NCI-H1417 treated with DMSO at 0.1 percent for 48 hours (cell line): ENCODE results near the gene RSPH9.

Experiments
- DNase-seq: peaks from one replicate; lab custom pipeline; 2025; lab: John Stamatoyannopoulos, UW

Gene RSPH9

DNA sequence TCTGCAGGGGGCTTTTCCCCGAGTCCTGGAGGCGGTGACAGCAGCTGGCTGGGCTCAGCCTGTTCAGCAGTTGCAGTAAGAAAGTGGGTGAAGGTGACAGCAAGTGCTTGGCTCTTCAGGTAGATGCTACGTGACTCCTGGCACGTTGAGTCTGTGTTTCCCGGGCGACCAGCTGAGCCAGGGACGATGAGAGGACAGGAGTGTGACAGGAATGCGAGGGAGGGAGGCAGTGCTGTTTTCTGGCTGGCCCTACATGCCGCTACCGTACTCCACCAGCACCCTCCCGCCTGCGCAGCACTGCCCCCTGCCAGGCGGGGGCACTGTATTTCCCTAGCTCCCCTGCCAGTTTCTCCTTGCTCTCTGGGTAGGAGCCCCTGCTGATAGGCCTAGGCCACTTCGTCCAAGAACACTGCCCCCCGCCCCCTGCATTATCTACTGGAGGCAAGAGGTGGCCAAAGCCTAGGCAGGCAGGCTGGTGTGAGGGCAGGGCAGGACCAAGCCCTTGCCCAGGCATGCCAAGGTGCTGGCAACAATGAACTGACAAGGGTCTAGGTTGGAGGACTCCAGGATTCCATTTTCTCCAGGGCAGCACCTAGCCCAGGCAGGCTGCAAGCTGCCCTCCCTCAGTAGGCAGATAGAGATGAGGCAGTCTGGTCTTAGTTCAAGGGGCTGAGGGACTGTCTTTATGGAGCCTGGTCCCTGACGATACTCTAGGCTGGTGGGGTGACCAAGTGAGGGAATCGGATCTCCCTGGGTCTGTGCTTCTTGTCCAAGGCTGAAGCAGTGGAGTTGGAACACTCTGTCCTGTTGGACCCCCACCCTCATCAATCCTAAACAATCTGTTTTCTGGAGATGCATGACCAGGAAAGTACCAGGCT, 23.6 kb downstream of the RSPH9 start:
- DNase-seq, result peak; percentile 23

DNA sequence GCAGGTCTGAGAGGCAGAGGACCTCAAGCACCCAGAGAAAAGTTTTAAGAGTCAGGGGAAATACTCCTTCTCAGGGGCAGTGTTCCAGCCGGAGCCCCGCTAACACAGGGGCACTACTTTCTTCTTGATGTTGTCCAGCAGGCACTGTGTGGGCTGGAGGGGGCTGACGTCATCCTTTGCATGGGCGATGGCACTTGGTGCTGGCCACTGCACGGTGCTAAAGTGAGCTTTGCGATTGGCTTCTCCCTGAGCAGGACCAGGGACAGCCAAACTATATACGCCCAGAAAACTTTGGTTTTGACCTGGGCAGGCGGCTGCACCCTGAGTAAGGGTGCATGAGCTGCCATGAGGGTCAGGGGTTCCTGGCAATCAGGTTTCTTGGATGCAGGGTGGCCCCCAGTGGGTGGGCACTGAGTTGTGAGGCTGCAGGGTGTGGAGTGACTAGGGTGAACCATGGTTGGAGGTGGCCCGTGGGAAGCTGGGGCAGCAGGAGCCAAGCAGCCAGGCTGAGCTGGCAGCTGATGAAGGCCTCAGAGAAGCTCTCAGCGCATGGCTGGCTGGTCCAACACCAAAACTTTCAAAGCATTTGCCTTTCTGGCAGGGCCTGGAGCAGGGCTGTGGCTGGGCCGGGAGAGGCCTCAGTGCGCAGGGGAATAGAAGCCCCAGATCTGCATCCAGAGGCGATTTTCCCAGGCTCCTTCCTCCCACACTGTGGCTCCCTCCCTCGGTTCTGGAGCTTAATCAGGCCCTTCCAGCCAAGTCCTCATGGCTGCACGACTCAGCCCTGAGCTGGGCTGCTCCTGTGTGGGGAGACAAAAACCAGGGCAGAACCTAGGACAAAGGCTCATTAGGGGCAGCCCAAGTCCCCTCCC, 24.4 kb downstream of the RSPH9 start:
- no peak for DNase-seq

DNA sequence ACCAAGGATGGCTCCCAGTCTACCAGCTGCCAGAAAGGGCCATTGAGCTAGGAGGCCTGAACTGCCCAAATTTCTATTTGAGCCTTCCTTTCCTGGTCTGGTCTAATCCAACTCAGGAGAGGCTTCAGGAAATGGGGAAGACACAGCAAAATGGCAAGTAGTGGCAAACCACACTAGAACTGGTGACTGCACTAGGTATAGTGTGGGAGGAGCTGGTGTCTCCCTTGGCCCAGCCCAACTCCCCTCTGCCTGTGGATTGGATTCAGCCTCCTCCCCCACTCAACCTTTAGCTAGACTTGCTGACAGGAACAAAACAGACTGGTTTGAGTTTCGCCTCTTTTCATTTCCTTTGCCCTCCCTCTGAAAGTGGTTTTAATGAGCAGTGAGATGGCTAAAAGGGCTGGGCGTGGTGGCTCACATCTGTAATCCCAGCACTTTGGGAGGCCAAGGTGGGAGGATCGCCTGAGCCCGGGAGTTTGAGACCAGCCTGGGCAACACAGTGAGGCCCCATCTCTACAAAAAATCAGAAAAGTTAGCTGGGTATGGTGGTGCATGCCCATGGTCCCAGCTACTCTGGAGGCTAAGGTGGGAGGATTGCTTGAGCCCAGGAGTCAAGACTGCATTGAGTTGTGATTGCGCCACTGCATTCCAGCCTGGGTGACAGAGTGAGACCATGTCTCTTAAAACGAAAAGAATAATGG, 25.2 kb downstream of the RSPH9 start:
- no peak for DNase-seq

DNA sequence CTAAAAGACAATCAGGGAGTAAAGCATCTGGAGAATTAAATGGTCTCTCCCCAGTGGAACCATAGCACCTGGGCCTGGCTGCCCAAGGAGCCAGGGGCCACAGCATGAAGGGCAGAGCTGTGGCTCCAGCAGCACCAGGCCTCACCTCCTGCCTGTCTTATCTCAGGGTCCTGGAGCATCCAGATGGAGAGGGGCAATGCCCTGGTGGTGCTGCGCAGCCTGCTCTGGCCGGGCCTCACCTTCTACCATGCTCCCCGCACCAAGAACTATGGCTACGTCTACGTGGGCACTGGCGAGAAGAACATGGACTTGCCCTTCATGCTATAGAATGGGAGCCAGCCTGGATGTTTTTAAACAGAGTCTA, 25.8 kb downstream of the RSPH9 start:
- no peak for DNase-seq

DNA sequence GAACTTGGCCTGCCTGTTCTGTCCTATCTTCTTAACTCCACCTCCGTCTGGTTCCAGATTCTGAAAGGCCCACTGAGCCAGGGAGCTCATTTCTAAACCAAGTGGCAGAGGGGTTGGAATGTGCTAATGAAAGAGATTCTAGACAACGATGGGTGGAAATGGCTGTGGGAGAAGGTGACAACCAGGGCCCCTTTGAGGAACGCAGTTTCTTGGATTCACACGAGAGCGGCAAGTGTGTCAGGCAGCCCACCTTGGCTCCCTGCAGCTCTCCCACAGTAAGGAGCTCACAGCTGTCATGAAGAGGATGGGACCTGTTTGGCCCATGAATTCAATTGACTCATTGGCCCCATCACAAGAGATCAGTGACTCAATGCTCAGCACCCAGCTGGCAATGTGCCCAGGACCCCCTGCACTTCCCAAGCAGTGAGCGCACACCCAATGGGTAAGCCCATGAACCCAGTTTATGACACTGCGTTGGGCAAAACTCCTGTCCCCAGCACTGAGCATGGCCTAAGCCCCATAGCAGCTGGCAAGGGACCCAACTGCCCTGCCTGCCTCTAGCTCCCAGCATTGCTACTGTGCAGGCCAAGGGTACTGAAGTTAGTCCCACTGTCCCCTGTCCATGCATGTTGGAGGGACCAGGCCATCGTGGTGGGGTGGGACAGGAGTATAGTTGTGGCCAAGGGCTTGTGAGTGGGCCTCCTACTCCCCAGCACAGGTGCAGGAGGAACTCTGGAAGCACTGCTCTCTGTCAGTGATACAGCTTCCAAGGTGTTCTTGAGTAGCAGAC, 26.4 kb downstream of the RSPH9 start:
- no peak for DNase-seq

DNA sequence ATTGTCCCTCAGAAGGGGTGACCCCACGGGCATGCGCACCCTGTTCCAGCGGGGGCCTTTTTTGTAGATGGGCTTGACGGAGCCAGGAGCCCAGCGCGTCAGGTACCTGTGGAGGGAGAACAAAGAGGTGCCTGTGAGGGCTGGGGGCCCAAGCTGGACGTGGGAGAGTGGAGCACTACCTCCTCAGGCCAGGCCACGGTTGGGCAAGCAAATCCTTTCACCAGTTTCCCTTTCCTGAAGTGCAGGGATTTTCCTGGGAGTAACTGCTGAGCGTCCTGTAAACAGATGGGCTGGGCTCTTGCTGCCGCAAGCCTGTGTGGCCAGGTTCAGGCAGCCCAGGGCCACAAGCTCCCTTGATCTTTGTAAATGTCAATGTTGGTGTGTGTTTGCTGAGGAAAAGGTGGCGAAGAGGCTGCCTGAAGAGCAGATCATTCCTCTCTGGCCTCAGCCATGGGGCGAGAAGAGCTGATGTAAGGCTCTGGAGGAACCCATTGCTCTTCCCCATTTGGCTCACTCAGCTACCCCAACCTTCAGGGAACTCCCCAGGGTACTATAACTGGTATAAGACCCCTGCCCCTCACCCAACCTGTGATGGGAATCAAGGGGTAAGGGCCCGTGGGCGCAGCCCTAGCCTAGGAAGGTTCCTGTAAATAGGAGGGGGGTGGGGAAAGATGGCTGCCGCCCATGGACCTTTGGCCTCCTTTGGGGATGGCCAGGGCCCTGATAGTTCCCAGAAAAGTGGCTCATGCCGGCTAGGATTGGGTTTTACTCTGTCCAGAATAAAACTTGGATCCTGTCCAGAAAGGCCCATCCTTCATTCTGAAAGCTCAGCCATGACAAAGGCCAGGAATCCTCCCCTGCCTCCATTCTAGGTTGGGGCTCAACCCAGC, 27.2 kb downstream of the RSPH9 start:
- no peak for DNase-seq

DNA sequence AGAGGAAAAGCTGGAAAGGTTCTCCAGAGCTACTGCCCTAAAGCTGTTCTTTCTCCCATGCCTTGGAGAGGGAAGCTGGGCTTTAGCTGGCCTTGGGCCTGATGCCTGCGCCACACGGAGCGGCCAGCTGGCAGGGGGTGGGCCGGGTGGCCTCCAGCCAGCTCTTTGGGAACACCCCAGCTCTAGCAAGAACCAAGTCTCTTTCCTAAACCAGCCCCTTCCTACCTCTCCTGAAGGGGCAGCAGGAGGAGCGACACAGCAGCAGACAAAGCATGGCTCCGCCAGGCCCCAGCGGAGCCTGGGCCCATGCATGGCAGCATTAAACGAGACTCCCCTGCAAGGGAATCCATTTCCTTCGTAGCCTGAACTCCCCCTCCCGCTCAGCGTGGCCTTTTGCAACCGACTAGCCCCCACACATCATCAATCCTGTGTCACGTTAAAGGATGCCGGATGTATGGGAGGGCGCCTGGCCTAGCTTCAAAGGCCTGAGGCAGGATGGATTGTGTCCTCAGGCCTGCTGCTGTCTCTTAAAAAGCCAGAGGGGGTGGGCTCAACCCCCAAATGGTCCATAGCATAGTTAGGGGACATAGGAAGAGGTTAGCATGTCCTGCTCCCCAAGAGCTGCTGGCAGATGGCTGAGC, 28.7 kb downstream of the RSPH9 start:
- DNase-seq, result no peak

DNA sequence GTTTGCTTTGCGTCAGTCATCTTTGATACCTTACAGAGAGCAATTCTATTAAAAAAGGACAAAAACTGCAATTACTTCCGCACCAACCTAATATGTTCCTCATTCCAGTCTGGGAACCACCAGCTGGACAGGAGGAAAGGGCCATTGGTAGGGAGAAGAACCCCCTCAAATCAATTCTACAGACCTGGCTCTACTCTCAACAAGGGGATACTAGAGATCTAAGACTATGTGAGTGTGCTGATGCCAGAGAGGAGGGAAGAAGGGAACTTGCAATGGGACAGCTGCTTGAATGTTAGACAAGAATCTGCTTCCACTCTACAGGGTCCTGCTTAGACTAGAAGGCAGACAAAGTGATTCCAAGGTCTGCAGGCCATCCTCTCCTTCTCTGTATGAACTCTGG, 29.5 kb downstream of the RSPH9 start:
- no peak for DNase-seq

DNA sequence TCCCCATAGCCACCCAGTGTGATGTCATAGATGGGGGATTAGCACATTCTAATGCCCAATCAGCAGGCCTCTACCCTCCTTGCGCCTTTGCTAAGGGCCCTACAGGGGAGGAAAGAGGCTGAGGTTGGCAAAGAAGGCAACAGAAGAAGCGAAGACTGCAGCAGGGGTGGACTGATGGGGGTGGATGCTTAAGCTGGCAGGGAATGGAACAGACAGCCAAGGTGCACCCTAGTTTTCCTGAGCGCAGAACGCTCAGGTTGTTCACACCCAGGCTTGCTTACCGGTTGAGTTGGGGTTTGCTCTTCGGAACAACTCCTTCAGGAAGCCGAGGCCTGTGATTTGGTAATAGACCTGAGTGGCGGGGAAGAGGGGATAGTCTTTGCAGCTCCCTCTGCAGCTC, 30.1 kb downstream of the RSPH9 start:
- DNase-seq, result no peak

DNA sequence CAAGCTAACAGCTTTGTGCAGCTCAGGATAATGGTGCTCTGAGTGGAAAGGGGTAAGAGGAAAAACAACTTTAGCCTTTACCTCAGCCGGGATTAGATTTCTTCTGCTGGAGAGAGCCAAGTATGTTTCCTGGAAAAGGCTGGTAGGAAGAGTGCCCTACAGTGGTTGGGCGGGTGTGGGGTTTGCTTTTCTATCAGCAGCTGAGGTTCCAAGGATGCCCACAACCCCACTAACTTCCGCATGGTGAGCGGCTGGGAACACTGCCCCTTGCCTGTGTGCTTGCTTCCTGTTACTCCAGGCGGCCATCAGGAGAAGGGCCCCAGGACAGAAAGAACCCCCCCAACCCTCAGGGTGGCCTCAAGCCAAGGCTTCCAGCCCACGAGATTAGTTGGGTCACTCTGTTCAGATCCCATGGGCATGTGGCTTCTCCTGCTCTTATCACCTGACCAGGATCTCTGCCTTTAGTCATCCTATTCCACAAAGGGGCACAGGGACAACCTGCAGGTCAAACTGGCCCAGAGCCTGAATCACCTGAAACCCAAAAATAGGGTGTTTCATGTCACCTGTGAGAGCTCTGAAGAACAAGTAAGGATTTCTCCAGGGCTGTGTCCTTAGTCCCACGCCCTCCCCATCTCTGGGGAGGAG, 32.2 kb downstream of the RSPH9 start:
- DNase-seq, result no peak

DNA sequence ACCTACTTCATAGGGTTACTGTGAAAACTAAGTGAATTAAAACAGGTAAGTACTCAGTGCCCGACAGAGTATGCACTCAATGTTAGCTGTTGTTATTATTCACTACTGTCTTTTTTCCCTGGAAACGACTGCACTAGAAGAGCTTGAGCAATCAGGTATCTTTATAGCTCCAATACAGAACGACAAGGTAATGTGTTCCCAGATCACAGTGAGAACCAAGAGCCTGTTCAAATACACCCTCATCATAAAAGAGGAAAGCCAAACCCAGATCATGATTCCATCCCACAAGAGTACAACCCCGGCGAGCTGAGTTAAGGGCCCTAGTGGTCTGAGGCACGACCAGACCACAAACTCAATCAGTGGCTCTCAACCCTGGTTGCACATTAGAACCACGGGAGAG, 32.9 kb downstream of the RSPH9 start:
- no peak for DNase-seq

DNA sequence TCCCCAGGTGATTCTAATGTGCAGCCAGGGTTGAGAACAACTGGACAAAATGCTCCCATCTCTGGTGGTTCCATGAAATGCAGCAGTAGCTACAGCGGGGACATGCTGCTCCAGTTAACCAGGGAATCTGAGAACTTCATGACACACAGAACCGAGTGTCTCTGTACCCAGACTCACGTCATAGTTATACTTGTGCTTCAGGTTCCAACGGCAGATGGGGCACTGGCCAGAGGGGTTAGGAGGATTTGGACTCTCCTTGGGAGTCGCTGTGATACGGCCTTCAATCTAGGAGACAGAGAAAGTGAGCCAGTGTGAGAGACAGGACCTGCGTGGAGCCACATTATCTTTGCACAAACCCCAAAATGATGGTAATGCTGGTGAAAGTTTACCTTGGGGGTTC, 33.5 kb downstream of the RSPH9 start:
- no peak for DNase-seq

DNA sequence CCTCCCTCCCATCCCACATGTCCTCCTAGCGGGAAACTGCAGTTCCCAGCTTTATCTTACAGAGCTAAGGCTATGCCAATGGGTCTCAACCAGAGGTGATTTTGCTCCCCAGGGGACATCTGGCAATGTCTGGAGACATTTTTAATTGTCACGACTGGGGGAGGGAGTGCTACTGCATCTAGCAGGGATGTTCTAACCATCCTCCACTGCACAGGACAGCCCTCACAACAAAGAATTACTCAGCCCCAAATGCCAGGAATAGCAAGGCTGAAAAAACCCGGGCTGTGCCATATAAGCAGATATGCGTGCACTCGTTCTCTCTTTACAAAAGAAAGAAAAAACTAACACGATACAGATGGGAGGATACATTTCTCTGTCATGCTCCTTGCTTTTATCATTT, 34.2 kb downstream of the RSPH9 start:
- no peak for DNase-seq

DNA sequence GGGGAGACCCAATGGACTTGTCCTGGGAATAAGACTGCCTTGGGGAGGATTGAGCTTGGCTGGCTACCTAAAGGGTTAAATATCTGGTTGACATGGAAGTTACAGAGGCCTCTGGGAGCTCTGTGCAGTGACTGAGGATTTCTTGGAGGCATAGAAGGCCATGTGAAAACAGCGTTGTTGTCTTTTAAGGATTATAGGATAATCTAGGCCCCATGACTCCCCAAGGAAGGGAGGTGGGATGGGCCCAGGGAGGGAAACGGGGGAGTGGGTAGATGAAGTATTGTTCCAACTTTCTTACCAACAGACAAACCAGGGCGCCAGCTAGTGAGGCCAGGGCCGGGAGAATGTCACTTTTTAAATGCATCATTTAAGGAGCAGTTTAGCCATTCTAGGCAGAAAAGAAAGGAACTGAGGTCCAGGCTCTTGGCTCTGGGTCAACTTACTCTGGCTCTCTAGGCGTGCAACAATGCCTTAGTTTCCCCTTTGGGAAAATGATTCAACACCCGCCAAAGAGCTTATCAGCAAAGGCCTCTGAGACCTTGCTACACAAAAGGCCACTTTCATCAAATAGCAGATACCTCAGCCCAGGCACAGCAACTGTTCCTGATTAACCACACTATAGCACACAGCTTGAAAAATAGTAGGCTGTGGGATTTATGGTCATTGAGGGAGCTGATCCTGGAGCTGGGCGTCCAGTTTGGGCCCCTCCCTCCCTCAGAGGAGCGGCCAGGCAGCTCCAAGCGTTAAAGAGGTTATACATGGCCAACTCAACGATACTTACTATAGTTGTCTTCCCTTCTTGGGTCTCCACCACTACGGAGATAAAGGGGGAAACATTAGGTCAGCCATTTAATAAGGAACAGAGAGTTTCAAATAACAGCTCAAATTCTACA, 35.7 kb downstream of the RSPH9 start:
- DNase-seq, result no peak

DNA sequence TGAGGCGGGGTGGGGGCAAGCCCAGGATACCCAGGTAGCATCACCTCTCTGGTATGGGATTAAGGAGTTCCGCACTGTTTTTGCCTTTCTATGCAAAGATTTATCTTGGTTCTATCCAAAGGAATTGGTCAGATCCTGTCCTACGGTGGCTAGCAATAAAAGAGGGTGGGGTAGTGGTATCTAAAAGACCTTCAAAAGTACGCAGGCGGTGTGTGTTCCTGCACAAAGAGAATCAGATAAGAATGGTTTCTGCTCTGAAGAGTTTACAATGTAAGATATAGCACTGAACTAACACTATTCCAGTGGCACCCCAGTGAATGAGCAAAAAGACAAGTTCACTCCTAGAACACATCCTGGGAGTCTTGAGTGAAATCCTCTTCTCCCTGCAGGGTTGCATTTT, 36.5 kb downstream of the RSPH9 start:
- DNase-seq, result no peak

DNA sequence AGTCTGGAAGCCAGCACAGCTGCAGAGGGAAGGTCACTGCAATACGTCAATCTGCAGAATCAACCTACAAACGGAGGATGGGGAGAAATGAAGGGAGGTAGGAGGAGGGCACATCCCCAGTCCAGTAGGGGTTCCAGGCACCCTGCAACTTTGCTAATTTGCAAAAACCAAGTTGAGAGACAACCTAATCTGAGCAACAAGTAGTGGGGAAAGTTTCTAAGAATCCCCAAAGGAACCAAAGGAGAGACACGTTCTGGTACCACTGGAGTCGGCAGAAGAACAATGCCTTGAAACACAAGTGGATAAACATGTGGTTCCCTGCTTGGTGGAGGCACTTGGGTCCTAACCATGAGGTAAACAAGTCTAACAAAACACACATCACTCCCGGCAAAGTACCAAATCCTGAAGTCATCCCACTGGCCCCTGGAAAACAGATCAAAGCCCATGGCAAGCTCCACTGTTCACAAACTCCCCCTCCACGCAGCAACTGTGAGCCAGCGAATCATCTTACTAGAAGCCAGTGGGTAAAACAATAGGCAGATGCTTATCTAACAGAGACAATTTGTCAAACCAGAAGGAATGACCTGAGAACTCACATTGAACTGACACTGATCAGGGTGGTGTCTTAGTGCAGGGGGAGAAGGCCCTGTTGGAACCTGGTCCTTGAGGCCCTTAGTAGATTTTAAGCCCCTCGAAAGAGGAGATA, 38.0 kb downstream of the RSPH9 start:
- no peak for DNase-seq

DNA sequence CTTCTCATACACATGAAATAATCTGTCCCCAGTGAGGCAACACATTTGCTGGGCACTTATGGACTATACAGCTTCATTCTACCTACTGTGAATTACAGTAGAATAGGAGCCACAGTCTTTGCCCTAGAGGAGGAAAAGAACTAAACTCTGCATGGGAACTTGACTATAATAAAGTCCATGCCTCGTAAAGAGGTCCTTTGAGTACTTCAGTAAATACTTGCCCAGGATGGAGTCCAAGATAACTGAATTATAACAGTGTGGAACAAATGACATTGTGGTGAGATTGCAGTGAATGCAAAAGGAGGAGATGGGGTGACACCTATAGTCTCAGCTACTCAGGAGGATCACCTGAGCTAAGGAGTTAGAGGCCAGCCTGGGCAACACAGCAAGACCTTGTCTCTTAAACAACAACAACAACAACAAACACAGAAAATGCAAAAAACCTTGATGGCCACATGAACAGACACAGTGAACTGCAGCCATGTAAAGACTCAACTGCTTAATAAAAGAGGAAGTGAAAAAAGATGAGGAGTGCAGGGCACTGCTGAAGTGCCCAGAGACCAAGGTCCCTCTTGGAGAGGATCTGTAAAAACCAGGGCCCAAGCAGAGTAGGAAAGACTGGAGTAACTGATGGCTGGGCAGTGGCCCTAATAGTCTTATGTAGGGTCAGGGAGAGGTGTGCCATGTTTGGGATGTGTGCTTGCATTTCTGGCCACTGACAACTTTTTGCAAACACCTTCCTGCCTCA, 39.0 kb downstream of the RSPH9 start:
- no peak for DNase-seq

DNA sequence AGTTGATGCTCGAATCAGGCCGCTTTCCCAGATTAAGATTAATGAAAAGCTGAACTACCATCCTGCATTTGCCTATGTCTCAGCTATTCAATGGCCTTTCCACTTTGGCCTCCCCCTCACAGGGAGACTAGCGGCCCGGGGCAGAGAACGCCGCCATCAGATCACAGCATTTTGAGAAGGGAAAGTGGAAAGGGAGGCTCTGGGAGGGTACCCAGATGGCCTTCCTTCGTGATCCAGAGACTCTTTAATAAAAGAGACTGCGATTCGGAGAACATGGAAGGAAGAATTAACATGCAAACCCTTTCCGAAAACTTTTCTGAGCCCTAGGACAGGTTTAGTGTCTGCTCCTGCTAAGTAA, 42.2 kb downstream of the RSPH9 start:
- no peak for DNase-seq
